ENCODE data around the gene TMEM72.

DNA sequence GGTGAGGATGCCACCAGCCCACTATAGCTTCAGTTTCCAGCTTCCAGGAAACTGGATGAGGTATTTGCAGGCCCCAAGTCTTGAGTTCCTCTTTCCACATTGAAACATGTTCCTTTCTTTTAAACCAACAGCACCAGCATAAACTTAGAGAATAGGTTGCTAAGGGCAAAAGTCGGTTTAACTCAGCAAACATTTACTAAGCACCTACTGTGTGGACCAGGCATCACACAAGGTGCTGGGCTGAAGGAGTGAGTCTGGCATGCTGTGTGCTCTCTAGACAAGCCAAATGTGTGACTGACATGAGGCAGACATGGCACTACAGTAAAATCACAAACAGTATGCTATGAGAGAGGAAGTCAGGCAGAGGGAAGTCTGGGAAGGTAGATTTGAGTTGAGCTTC lies 37.5 kb downstream of the TMEM72 start:
- TF ChIP-seq, protein P1, sequence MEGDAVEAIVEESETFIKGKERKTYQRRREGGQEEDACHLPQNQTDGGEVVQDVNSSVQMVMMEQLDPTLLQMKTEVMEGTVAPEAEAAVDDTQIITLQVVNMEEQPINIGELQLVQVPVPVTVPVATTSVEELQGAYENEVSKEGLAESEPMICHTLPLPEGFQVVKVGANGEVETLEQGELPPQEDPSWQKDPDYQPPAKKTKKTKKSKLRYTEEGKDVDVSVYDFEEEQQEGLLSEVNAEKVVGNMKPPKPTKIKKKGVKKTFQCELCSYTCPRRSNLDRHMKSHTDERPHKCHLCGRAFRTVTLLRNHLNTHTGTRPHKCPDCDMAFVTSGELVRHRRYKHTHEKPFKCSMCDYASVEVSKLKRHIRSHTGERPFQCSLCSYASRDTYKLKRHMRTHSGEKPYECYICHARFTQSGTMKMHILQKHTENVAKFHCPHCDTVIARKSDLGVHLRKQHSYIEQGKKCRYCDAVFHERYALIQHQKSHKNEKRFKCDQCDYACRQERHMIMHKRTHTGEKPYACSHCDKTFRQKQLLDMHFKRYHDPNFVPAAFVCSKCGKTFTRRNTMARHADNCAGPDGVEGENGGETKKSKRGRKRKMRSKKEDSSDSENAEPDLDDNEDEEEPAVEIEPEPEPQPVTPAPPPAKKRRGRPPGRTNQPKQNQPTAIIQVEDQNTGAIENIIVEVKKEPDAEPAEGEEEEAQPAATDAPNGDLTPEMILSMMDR (conservative IDR thresholded peaks at IDR 0.05), result no peak
- no peak for TF ChIP-seq EZH2 (IDR thresholded peaks at IDR 0.05; ENCODE audit: low read depth)
